Mucosa of gallbladder (tissue), 1 donor: ENCODE measurements around the gene FARS2. TPM values are rescaled to one million over a fixed set of nuclear protein-coding genes. Genes with fewer than 3 reads are reported as not detected.
A peak's percentile ranks its signal among the peaks of the same experiment; 100 is the strongest.

ENCODE experiments used
- DNase-seq: peaks from one replicate; pipeline ENCODE4 v3.0.0-alpha.2; 2020; ENCODE audit warnings: low spot score
- total RNA-seq: library from RNA; stranded (reverse); gene quantifications from one replicate; pipeline ENCODE4 v1.2.1, GENCODE V29; 2021
- donor health status: DM: no; HTN: no; CAD: no.

Gene FARS2
- total RNA-seq, 1 donor from 2014 or later = 15.7 TPM

GRCh38 chr6:5762561-5762968, 501.3 kb downstream of the FARS2 start:
- DNase-seq = no peak

- DNase-seq = no peak
These were observed 502.1 kb downstream of the FARS2 start for GRCh38 chr6:5763407-5763806.

- no peak for DNase-seq
These were observed 502.6 kb downstream of the FARS2 start for GRCh38 chr6:5763871-5764270.

- DNase-seq = no peak
These were observed 503.2 kb downstream of the FARS2 start for GRCh38 chr6:5764401-5764955.

GRCh38 chr6:5765141-5765760, 503.9 kb downstream of the FARS2 start:
- no peak for DNase-seq

- no peak for DNase-seq
These were observed 504.9 kb downstream of the FARS2 start for GRCh38 chr6:5766260-5766659.

- no peak for DNase-seq
These were observed 506.2 kb downstream of the FARS2 start for GRCh38 chr6:5767471-5767870.

GRCh38 chr6:5771211-5771610, 509.9 kb downstream of the FARS2 start:
- no peak for DNase-seq

- DNase-seq = no peak
These were observed 510.6 kb downstream of the FARS2 start for GRCh38 chr6:5771759-5772390.

GRCh38 chr6:5772408-5773120, 511.3 kb downstream of the FARS2 start:
- no peak for DNase-seq

- DNase-seq = no peak
These were observed 514.8 kb downstream of the FARS2 start for GRCh38 chr6:5776104-5776503.

- no peak for DNase-seq
These were observed 515.5 kb downstream of the FARS2 start for GRCh38 chr6:5776706-5777390.

- DNase-seq = no peak
These were observed 517.1 kb downstream of the FARS2 start for GRCh38 chr6:5778317-5778857.

- DNase-seq = no peak
These were observed 517.6 kb downstream of the FARS2 start for GRCh38 chr6:5778906-5779305.

GRCh38 chr6:5781019-5781418, 519.7 kb downstream of the FARS2 start:
- DNase-seq = no peak

GRCh38 chr6:5781966-5782556, 520.7 kb downstream of the FARS2 start:
- DNase-seq = no peak

GRCh38 chr6:5782783-5783547, 521.7 kb downstream of the FARS2 start:
- DNase-seq = peak; percentile 49

- no peak for DNase-seq
These were observed 522.3 kb downstream of the FARS2 start for GRCh38 chr6:5783584-5784089.

- no peak for DNase-seq
These were observed 523.9 kb downstream of the FARS2 start for GRCh38 chr6:5785249-5785648.

GRCh38 chr6:5786321-5786968, 525.1 kb downstream of the FARS2 start:
- DNase-seq = no peak
